Activated CD4-positive, alpha-beta T cell treated with anti-CD3 and anti-CD28 coated beads, Interleukin-2, Interleukin-4, amounts not matched to agents 100 ng/mL and 50 ng/mL, durations not matched to agents 16 hours and 8 hours (primary cell): ENCODE data around the gene GGA2.
"Not testable (repeated sequence)": the region's sequence is repeated elsewhere in the genome, so short reads cannot be mapped to it uniquely, and the experiment has no call there.

Experiments
- DNase-seq: peaks from one replicate; pipeline ENCODE4 v3.0.0-alpha.2; 2020; ENCODE audit warnings: low spot score

Gene GGA2

DNA sequence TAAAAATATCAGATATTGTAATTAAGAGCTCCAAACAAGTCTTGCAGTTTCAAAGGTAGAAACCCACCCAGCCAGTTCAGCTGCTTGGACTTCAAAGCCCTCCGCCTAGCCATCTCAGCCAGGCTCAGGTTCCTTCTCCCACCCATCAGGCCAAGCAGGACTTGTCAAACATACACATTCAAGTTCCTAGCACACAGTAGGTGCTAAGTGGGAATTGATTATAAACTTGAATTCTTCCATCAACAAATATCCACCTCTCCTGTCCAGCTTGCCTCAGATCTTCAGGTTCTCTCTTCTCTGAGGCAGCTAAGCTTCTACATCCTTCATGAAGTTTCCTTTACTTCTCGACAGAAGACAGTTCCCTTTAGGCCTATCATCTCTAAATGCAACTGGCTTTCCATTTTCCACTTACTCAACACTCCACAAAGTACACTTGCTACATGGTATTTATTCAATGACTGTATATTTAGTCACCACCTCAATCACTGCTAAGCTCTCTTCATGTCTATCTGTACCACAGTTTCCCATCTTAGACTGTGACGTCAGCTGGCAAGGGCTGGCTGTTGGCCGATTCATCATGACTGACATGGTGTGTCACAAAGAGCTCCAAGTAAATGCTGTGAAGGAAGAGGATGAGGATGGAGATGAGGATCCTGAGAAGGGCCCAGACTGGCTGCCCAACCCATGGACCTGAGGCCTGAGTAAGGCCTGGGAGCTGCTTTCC lies 44.0 kb downstream of the GGA2 start:
- no peak for DNase-seq

DNA sequence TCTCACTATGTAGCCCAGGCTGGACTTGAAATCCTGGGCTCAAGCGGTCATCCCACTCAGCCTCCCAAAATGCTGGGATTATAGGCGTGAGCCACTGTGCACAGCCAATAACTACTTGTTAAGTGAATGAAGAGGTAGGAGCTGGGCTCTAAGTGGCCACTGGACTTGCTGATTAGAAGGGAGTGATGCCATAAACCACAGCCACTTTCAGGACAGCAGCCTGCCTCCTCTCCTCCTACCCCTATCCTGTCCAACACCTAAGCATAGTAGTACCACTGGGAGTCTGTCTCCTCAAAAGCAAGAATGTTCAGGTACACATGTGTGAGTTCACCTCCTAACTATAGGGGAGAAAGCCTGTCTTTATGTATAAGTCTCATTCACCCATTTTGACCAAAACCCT lies 45.1 kb downstream of the GGA2 start:
- no peak for DNase-seq

DNA sequence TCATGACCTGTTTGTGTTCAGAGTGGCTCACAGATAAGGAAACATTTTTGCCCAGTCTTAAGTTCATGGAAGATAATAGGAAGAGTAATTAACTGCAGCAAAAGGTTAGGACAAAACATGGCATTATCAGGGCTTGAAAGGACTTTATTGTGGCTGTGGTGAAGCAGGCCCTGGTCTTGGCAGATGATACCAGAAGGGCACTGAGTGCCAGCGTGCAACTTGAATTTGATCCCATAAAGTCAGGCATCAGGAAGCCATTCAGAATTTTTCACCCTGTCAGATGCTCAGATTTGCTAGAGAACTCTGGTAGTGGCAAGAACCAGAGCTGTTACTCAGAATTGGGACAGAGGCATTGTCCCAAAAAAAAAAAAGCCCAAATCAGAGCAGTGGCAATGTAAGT lies 46.1 kb downstream of the GGA2 start:
- DNase-seq: no peak

DNA sequence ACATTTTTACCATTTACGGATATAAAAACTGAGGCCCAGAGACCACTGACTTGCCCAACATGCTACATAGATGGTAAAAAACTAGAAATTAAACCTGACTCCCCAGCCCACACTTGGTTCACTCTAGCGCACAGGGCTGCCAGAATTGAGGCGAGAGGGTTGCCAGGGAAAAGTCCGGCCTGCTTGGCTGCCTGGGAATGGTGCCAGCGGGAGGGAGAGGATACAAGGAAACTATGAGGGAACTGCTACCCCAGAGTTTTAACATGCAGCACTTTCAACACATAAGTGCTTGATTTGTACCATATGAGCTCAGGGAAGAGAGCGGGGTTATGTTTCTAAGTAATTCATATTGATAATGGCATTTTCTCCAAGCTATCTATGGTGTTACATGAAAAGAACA lies 47.3 kb downstream of the GGA2 start:
- not testable (repeated sequence) for DNase-seq

DNA sequence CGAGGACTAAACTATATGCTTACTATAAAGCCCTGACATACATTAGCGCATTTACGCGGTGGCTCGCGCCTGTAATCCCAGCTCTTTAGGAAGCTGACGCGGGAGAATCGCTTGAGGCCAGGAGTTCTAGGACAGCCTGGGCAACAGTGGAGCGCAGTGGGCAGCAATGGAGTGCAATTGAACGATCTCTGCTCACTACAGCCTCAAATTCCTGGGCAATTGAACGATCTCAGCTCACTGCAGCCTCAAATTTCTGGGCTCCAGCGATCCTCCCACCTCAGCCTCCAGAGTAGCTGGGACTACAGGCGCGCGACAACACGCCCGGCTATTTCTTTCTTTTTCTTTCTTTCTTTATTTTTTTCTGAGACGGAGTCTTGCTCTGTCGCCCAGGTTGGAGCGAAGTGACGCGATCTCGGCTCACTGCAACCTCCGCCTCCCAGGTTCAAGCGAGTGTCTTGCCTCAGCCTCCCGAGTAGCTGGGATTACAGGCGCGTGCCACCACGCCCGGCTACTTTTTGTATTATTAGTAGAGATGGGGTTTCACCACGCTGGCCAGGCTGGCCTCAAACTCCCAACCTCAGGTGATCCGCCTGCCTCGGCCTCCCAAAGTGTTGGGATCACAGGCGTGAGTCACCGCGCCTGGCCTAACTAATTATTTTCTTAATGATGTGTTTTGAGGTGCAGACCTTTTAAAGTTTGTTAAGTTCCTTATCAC lies 56.8 kb downstream of the GGA2 start:
- DNase-seq: no peak

DNA sequence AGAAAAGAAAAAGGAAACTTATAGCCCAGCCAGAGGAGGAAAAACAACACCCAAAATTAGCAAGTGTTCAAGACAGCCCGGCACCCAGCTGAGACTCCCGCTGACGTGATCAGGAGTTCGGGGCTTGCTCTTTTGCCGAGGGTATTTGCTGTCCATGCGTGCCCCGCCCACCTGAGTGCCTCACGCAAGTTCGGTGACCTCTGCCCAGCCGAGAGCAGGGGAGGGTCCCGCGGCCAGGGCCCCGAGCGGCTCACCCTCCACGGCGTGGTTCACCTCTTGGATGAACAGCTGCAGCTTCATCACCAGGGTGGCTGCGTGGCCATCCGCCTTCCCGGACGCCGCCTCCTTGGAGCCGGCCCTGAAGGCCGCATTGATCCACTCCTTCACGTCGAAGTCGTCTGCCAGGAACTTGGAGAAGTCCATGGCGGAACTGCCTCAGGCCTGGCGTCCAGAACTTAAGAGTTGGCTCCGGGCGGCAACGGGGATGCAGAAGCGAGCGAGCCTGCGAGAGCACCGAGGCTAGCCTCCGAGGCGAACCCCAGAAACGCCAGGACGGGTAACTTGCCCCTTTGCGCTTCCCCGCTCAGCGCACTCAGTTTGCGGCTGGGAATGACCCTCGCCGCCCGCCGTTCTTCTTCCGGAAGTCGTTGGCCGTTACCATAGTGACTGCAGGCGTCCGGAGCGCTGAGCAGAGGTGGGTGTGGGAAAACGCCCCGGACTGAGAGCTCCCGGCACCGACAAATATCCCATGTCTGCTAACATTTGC lies 57.5 kb downstream of the GGA2 start, which contains the start of gene COG7:
Gene COG7 (minus strand): TSS at position 618 of the 766 bp plus-strand sequence. CDS start 195 bp downstream, at position 423.
- peak; percentile 87 for DNase-seq

DNA sequence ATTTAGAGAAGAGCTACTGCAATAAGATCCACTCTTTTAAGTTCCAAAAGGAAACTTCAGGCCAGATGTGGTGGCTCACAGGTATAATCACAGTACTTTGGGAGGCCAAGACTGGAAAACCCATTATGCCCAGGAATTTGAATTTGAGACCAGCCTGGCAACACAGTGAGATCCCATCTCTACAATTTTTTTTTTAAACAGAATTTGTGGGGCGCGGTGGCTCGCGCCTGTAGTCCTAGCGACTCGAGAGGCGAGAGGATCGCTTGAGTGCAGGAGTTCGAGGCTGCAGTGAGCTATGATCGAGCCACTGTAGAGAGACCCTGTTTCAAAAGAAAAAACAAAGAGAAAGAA lies 58.1 kb downstream of the GGA2 start:
- DNase-seq: no peak

DNA sequence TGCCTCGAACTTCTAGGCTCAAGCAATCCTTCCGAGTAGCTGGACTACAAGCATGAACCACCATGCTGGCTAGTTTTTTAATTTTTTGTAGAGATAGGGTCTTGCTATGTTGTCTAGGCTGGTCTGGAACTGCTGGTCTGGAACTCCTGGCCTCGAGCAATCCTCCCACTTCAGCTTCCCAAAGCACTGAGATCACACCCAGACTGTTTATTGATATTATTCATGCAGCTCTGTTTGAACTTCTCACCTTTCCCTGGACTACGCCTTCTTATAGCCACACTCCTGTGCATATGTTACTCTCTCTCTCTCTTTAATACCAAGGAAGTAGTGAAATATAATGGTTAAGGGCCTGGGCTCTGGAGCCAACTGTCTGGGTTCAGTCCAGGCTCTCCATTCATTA lies 61.9 kb downstream of the GGA2 start:
- DNase-seq: no peak

DNA sequence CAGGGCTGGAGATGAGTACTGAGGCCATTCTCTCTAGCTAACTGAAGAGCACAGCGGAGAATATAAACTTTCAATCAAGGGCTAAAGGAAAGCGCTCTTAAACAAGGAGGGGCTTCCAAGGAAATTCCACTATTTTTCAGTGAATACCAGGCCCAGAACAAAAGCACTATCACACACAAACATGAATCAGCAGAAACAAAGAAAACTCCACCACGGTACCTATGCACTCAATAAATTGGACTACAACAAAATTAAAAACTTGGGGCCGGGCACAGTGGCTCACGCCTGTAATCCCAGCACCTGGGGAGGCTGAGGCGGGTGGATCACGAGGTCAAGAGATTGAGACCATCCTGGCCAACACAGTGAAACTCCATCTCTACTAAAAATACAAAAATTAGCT lies 72.8 kb downstream of the GGA2 start:
- DNase-seq: not testable (repeated sequence)

DNA sequence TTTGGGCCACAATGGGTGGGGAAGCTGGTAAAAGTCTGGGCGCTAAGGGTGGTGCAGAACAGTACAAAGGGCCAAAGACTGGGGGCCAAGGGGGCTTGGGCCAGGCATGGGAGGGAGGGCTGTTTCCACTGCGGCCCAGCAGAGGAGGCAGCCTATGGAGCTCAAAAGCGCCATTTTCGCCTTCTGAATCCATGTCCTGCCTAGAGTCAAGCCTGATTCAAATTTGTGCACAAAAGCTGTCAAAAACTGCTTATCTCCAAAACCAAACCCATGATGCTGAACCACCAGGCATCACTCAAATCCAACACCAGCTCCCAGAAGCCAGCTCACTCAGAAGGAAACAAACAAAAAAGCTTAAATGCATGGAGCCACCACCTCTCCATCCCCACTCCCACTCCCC lies 73.3 kb downstream of the GGA2 start:
- DNase-seq: no peak

DNA sequence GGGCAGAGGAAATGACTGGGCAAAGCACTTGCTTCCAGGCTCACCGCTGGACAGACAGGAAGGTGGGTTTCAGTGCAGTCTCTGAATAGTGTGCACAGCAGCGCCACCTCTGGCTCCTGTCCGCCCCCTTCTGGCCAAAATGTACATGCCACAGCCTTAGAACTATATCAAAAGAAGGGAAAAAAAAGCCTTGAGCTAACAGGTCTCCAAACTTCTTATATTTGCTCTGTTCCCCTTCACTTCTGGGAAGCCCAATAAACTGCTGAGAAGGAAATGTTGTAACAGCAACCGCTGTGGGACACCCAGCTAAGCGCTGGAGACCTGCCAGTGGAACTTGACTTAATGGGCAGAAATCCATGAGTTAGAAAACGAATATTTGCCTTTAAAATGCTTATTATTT lies 74.8 kb downstream of the GGA2 start:
- peak; percentile 68 for DNase-seq

DNA sequence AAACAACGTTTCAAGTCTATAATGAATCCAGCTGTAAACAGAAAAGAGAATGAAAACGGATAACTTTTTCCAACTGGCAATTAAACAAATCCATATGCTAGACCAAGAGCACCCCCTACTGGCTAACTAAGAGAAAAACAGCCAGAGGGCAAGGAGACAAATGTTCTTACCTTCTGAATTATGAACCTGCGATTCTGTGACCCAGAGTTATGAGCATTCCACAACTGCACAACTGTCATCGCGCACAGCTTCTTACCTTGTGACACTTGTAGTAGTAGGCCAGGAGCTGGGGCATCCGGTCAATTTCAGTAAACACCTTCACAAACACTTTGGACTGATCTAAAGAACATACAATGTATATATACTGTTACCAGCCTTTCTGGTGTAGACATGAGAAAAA lies 75.9 kb downstream of the GGA2 start:
- DNase-seq: peak; percentile 64

DNA sequence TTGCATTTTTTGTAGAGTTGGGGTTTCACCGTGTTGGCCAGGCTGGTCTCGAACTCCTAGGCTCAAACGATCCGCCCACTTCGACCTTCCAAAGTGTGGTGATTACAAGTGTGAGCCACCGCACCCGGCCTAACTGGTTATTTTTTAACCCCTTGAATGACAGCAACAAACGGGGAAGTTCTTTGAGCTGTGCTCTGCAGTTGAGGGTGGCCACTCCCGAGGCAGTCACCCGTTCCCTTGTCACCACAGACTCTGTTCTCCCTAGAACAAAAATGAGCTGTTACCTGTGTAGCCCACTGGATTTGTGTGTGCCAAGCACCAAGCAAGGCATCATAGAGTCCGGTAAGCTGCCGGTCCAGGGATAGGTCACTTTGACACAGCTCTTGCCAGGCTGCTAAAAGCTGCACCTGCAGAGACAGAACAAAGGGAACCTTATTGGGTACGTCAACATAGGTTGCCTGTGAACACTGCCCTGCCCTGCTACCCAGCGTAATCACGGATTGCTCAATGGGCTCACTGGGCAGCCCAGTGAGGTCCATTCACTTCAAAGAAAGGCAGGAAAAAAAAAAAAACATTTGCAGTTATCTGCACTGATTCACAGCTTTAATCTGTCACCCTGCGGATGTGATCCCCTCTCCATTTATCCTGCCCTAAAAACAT lies 76.9 kb downstream of the GGA2 start:
- DNase-seq: no peak

DNA sequence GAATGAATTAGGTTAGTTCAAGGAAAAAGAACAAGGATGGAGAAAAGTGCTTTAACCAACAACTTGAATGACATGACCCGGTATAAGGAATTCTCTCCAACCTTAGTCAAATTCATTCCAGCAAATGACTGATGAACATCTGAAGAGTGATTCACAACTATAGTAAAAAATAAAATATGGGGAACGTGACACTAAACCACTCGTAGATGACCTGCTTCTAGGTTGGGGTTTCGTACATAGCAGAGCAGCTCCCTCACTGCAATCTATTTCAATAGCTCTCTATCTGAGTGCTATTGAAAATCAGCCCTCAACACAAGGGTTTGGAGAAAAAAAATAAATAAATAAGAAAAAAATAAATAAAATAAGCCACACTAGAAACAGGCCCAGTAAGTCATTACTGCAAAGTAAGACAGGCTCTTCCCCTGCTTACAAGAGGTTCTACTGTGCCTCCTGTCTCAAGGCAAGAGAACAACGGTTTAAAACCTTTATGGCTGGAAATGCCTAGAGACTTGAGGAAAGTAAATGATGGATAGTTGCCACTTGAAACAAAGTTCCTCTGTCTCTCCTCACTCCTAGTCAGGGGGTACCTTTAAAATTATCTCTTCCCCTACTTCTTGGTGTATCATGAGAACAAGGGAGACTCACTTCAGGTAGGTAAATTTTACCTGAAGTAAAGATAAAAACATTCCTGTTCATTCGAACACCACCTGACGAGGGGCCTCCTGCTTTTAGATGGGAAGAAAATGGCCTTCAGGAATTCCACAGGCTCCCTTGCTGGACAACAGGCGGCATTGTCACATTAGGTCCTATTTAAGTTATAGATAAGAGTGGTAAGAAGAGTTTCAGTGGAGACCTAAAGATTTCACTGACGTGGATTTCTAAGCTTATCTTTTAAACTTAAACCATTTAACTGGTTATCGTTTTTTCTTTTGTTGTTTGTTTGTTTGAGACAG lies 77.8 kb downstream of the GGA2 start:
- DNase-seq: no peak

DNA sequence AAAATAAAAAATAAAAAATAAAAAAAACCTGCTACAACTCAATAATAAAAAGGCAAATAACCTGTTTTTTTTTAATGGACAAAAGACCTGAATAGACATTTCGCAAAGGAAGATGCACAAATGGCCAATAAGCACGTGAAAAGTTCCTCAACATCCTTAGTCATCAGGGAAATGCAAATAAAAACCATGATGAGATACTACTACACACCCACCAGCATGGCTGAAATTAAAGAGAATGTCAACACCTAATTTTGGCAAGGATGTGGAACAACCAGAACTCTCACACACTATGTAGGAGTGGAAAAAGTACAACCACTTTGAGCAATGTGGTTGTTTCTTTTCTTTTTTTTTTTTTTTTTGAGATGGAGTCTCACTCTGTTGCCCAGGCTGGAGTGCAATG lies 81.9 kb downstream of the GGA2 start:
- no peak for DNase-seq

DNA sequence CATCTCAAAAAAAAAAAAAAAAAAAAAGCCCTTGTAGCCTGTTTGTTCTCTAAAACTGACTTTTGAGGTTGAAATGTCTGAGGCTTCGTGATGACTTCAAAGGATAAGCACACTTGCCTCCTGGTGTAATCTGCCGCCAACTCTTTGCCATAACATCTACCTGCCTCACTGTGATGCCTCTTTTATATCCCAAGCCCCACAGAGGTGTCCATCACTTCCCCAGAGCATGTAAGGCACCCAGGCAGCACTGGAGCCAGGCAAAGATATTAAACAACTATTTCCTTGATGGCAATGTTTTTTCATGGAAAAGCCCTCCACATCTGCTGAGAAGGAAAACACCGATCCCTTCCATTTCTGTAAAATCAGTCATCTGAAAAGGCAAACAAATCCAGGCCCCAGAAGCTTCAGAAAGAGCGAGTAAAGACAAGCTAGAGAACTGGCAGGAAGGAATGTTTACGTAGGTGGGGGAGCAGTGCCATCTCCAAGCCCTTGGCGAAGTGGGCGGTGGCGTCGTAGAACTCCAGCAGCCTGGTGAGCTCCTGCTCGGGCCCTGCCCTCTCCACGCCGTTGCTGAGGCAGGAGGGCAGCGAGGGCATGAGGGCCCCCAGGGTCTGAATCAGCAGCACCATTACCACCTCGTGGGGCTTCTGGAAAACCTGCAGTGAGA lies 85.9 kb downstream of the GGA2 start:
- no peak for DNase-seq

DNA sequence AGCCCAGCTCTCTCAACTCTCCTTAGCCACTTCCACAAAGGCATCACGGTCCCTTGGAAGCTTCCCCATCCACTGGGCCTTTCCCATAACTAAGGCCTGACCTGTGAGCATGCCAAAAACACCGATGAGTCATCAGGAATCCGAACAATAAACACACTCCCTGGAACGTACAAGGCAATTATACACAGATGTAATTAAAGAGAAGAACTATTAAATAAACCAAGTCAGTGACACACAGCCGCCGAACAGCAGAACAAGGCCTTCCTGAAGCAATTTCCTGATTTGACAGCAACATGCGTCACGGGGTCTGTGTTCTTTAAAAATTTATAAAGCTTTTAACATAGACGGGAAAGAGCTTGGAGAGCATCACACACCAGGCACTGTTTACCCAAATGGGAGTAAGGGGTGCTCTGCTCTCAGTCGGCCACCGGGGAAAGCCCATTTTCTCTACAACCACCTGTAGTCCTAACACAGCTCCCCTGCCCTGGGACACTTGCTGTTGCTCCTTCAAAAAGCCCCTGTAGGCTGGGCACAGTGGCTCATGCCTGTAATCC lies 86.7 kb downstream of the GGA2 start:
- DNase-seq: no peak

DNA sequence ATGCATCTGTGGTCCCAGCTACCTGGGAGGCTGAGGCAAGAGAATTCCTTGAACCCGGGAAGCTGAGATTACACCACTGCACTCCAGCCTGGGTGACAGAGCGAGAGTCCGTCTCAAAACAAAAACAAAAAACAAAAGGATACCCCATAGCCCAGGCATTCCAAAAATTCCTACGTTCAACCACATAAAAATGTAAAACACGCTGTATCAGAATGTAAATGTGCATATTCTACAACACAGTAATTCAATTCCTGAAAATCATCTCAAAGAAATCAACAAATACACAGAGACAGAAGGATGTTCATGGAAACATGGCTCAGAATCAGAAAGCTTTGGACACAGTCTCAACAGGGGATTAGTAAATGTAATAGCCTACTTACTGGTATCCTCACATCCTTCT lies 90.3 kb downstream of the GGA2 start:
- no peak for DNase-seq

DNA sequence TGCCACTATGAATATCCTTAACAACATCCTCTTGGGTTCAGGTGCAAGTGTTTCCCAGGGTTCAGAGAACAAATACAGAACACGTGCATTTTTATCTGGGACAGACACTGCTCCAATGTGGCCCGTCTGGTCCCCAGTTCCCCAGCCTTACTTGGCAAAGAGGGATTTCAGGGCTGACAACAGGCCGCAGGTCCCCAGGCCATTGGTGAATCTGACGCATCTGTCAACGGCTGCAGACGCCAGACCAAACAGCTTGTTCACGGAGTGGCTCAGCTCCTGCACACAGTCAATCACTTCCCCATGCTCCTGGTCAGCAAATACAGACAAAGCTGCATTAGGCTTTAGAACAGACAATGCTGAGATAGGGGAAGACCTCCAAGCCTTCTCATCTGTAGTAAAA lies 93.5 kb downstream of the GGA2 start:
- no peak for DNase-seq

DNA sequence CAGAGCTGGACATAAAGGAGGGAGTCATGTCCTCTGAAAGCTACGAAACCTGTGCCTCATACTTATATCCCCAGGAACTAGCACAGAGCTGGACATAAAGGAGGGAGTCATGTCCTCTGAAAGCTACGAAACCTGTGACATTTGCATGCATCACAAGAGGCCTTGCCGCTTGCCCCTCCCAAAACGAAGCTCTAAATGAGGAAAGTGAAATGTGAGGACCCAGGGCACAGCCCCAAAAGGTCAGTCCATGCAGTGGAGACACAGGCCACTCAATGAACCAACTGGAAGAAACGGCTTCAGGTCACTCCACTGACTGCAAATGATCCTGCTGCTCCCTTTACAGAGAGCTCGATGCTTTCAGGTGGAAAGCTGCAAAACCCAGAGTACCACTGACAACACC lies 95.6 kb downstream of the GGA2 start:
- no peak for DNase-seq
